ENCODE results near the gene OOEP. TPM values are rescaled to one million over a fixed set of nuclear protein-coding genes. Genes with fewer than 3 reads are reported as not detected.

The OOEP gene
- total and polyA plus RNA-seq, 2 of the 13 experiments (the other 11 are each of a cell fraction or from before 2014, with no cell fraction given), result not detected

- TF ChIP-seq CSRNP1 (CRISPR knock-in tag; IDR thresholded peaks at IDR 0.05) (0 out of 2 replicates have a peak, but pooled peaks have one; percentile 35), KDM2A (CRISPR knock-in tag; IDR thresholded peaks at IDR 0.05; ENCODE audit: borderline replicate concordance, low read depth) (peak; percentile 54), ETS1 (CRISPR knock-in tag; IDR thresholded peaks at IDR 0.05) (no peak), MAFF (IDR thresholded peaks at IDR 0.05; ENCODE audit: low read depth, low read length) (peak; percentile 60), ZNF687 (CRISPR knock-in tag; IDR thresholded peaks at IDR 0.05) (peak; percentile 53), YY1 (IDR thresholded peaks at IDR 0.05; ENCODE audit: insufficient read depth, insufficient replicate concordance, low read depth, low read length) (no peak), FOSL2 (CRISPR knock-in tag; IDR thresholded peaks at IDR 0.05) (0 out of 2 replicates have a peak, but pooled peaks have one; percentile 6), STAG1 (CRISPR knock-in tag; IDR thresholded peaks at IDR 0.05) (peak; percentile 62), UBTF (CRISPR knock-in tag; IDR thresholded peaks at IDR 0.05) (0 out of 2 replicates have a peak, but pooled peaks have one; percentile 21), ZHX1 (CRISPR knock-in tag; IDR thresholded peaks at IDR 0.05; ENCODE audit: low read depth) (no peak), SNAPC2 (CRISPR knock-in tag; IDR thresholded peaks at IDR 0.05) (peak; percentile 31; the same call in 1 of the 2 replicates), TFDP2 (CRISPR knock-in tag; IDR thresholded peaks at IDR 0.05) (no peak)
Observed at GRCh38 chr6:73388800-73389512, 19.3 kb upstream of the OOEP start (continued).

All from HepG2 (cell line).